HEK293 (cell line): ENCODE data around the gene CFAP46.

Source experiments
- CTCF ChIA-PET: fragments of 350-600 bp; formaldehyde crosslinking; extraction: SDS; loops from one replicate; lab custom pipeline; 2021; ENCODE audit warnings: antibody characterized with exemption; lab: Yijun Ruan, JAX
- POLR2A ChIA-PET: fragments of 300-600 bp; formaldehyde crosslinking; extraction: SDS; loops from one replicate; lab custom pipeline; 2020; ENCODE audit warnings: antibody characterized with exemption, inconsistent platforms; lab: Yijun Ruan, JAX
- H3K27ac ChIP-seq: fragments of 200-500 bp; sonication (Bioruptor generic); 2 replicates; pipeline ENCODE4 v1.5.1; 2014; ENCODE audit warnings: low read depth, low read length, control low read depth, inconsistent platforms; ENCODE audit errors: extremely low read depth
- H3K36me3 ChIP-seq, 2 experiments: fragments of 200-500 bp in 1 of 2; sonication (Bioruptor generic) in 1 of 2; 1 replicate in 1 of 2; 2 replicates in 1 of 2; pipeline ENCODE4 v1.5.1; 2014 to 2017; ENCODE audit warnings: inconsistent platforms in 2 of 2, low read length in 2 of 2; ENCODE audit not compliant: control insufficient read depth in 2 of 2, insufficient read depth in 1 of 2
- H3K4me1 ChIP-seq: fragments of 200-500 bp; sonication (Bioruptor generic); 2 replicates; pipeline ENCODE4 v1.5.1; 2014; ENCODE audit warnings: mild to moderate bottlenecking, low read length, inconsistent platforms; ENCODE audit not compliant: control insufficient read depth, insufficient read depth
- H3K4me3 ChIP-seq: 2 replicates; pipeline ENCODE4 v1.5.1; 2011; ENCODE audit warnings: low read depth, mild to moderate bottlenecking, control low read depth, low read length, moderate library complexity
- H3K9me3 ChIP-seq: fragments of 200-500 bp; sonication (Bioruptor generic); 2 replicates; pipeline ENCODE4 v1.5.1; 2014; ENCODE audit warnings: low read depth, low read length, inconsistent platforms; ENCODE audit not compliant: control insufficient read depth, insufficient read depth
- EGR2 ChIP-seq: fragments of 450-650 bp; formaldehyde crosslinking; IDR thresholded peaks from 2 replicates; pipeline ENCODE4 v1.5.1; 2016; ENCODE audit warnings: low read depth, missing biosample characterization, missing genetic modification characterization
- GLIS2 ChIP-seq: fragments of 450-650 bp; formaldehyde crosslinking; IDR thresholded peaks from 2 replicates; pipeline ENCODE4 v1.5.1; 2016; ENCODE audit warnings: missing biosample characterization, missing genetic modification characterization
- KLF1 ChIP-seq: fragments of 450-650 bp; formaldehyde crosslinking; IDR thresholded peaks from 2 replicates; pipeline ENCODE4 v1.5.1; 2016; ENCODE audit warnings: missing biosample characterization, missing genetic modification characterization
- OVOL3 ChIP-seq: fragments of 450-650 bp; formaldehyde crosslinking; IDR thresholded peaks from 2 replicates; pipeline ENCODE4 v1.5.1; 2016; ENCODE audit warnings: missing biosample characterization, missing genetic modification characterization
- ZBTB20 ChIP-seq: fragments of 450-650 bp; formaldehyde crosslinking; IDR thresholded peaks from 2 replicates; pipeline ENCODE4 v1.5.1; 2016; ENCODE audit warnings: missing biosample characterization, missing genetic modification characterization
- ZFHX2 ChIP-seq: fragments of 450-650 bp; formaldehyde crosslinking; conservative IDR thresholded peaks from 2 replicates; pipeline ENCODE4 v1.5.1; 2016; ENCODE audit warnings: missing biosample characterization, missing genetic modification characterization
- ZFP41 ChIP-seq: fragments of 450-650 bp; formaldehyde crosslinking; IDR thresholded peaks from 2 replicates; pipeline ENCODE4 v1.5.1; 2016; ENCODE audit warnings: missing biosample characterization, missing genetic modification characterization, borderline replicate concordance
- ZIC2 ChIP-seq: fragments of 450-650 bp; formaldehyde crosslinking; IDR thresholded peaks from 2 replicates; pipeline ENCODE4 v1.5.1; 2016; ENCODE audit warnings: missing biosample characterization, missing genetic modification characterization
- ZNF132 ChIP-seq: fragments of 450-650 bp; formaldehyde crosslinking; IDR thresholded peaks from 2 replicates; pipeline ENCODE4 v1.5.1; 2017; ENCODE audit warnings: missing biosample characterization, missing genetic modification characterization, borderline replicate concordance
- ZNF155 ChIP-seq: fragments of 450-650 bp; formaldehyde crosslinking; IDR thresholded peaks from 2 replicates; pipeline ENCODE4 v1.5.1; 2016; ENCODE audit warnings: missing biosample characterization, missing genetic modification characterization
- ZNF16 ChIP-seq: fragments of 450-650 bp; formaldehyde crosslinking; IDR thresholded peaks from 2 replicates; pipeline ENCODE4 v1.5.1; 2016; ENCODE audit warnings: low read depth, missing biosample characterization, missing genetic modification characterization
- ZNF2 ChIP-seq: fragments of 450-650 bp; formaldehyde crosslinking; IDR thresholded peaks from 2 replicates; pipeline ENCODE4 v1.5.1; 2016; ENCODE audit warnings: missing biosample characterization, missing genetic modification characterization
- ZNF202 ChIP-seq: fragments of 450-650 bp; formaldehyde crosslinking; IDR thresholded peaks from 2 replicates; pipeline ENCODE4 v1.5.1; 2016; ENCODE audit warnings: missing biosample characterization, missing genetic modification characterization, borderline replicate concordance
- ZNF211 ChIP-seq: fragments of 450-650 bp; formaldehyde crosslinking; IDR thresholded peaks from 2 replicates; pipeline ENCODE4 v1.5.1; 2016; ENCODE audit warnings: low read depth, missing biosample characterization, missing genetic modification characterization
- ZNF239 ChIP-seq: fragments of 450-650 bp; formaldehyde crosslinking; IDR thresholded peaks from 2 replicates; pipeline ENCODE4 v1.5.1; 2016; ENCODE audit warnings: missing biosample characterization, missing genetic modification characterization
- ZNF266 ChIP-seq: fragments of 450-650 bp; formaldehyde crosslinking; IDR thresholded peaks from 2 replicates; pipeline ENCODE4 v1.5.1; 2016; ENCODE audit warnings: missing biosample characterization, missing genetic modification characterization, low read depth
- ZNF311 ChIP-seq: fragments of 450-650 bp; formaldehyde crosslinking; IDR thresholded peaks from 2 replicates; pipeline ENCODE4 v1.5.1; 2017; ENCODE audit warnings: missing biosample characterization, missing genetic modification characterization, borderline replicate concordance
- ZNF350 ChIP-seq: fragments of 450-650 bp; formaldehyde crosslinking; IDR thresholded peaks from 2 replicates; pipeline ENCODE4 v1.5.0; 2017; ENCODE audit warnings: missing biosample characterization, mild to moderate bottlenecking, missing genetic modification characterization
- ZNF37A ChIP-seq: fragments of 450-650 bp; IDR thresholded peaks from 2 replicates; pipeline ENCODE4 v1.5.1; 2018; ENCODE audit warnings: missing biosample characterization, missing genetic modification characterization
- ZNF501 ChIP-seq: fragments of 450-650 bp; formaldehyde crosslinking; IDR thresholded peaks from 2 replicates; pipeline ENCODE4 v1.5.1; 2016; ENCODE audit warnings: missing biosample characterization, missing genetic modification characterization
- ZNF514 ChIP-seq: fragments of 450-650 bp; formaldehyde crosslinking; IDR thresholded peaks from 2 replicates; pipeline ENCODE4 v1.5.1; 2016; ENCODE audit warnings: missing biosample characterization, missing genetic modification characterization
- ZNF548 ChIP-seq: fragments of 450-650 bp; formaldehyde crosslinking; IDR thresholded peaks from 2 replicates; pipeline ENCODE4 v1.5.1; 2016; ENCODE audit warnings: missing biosample characterization, missing genetic modification characterization
- ZNF560 ChIP-seq: fragments of 450-650 bp; formaldehyde crosslinking; IDR thresholded peaks from 2 replicates; pipeline ENCODE4 v1.5.1; 2017; ENCODE audit warnings: missing biosample characterization, missing genetic modification characterization, borderline replicate concordance
- ZNF600 ChIP-seq: fragments of 450-650 bp; formaldehyde crosslinking; IDR thresholded peaks from 2 replicates; pipeline ENCODE4 v1.5.1; 2016; ENCODE audit warnings: missing biosample characterization, missing genetic modification characterization
- ZNF670 ChIP-seq: fragments of 450-650 bp; formaldehyde crosslinking; IDR thresholded peaks from 2 replicates; pipeline ENCODE4 v1.5.1; 2016; ENCODE audit warnings: missing biosample characterization, missing genetic modification characterization, low read depth
- ZNF830 ChIP-seq: fragments of 450-650 bp; IDR thresholded peaks from 2 replicates; pipeline ENCODE4 v1.5.0; 2018; ENCODE audit warnings: missing biosample characterization, missing genetic modification characterization, low read depth, mild to moderate bottlenecking, moderate library complexity
- ZNF837 ChIP-seq: fragments of 450-650 bp; formaldehyde crosslinking; IDR thresholded peaks from 2 replicates; pipeline ENCODE4 v1.5.1; 2016; ENCODE audit warnings: missing biosample characterization, missing genetic modification characterization
- TF ChIP-seq, protein P1 (sequence below): fragments of 450-650 bp; formaldehyde crosslinking; IDR thresholded peaks from 2 replicates; pipeline ENCODE4 v1.5.1; 2017; ENCODE audit warnings: missing biosample characterization, missing genetic modification characterization
- TF ChIP-seq, protein P2 (sequence below): fragments of 450-650 bp; formaldehyde crosslinking; IDR thresholded peaks from 2 replicates; pipeline ENCODE4 v1.5.1; 2016; ENCODE audit warnings: missing biosample characterization, missing genetic modification characterization
- TF ChIP-seq, protein P3 (sequence below): sonication (generic); formaldehyde crosslinking; IDR thresholded peaks from 2 replicates; pipeline ENCODE4 v1.8.1; 2022; ENCODE audit warnings: mild to moderate bottlenecking, moderate library complexity, missing genetic modification reagents
- TF ChIP-seq, protein P4 (sequence below): fragments of 450-650 bp; formaldehyde crosslinking; IDR thresholded peaks from 2 replicates; pipeline ENCODE4 v1.5.1; 2017; ENCODE audit warnings: missing biosample characterization, missing genetic modification characterization
- TF ChIP-seq, protein P5 (sequence below): fragments of 450-650 bp; formaldehyde crosslinking; IDR thresholded peaks from 2 replicates; pipeline ENCODE4 v1.5.1; 2016; ENCODE audit warnings: missing biosample characterization, missing genetic modification characterization, low read depth

Gene CFAP46

DNA sequence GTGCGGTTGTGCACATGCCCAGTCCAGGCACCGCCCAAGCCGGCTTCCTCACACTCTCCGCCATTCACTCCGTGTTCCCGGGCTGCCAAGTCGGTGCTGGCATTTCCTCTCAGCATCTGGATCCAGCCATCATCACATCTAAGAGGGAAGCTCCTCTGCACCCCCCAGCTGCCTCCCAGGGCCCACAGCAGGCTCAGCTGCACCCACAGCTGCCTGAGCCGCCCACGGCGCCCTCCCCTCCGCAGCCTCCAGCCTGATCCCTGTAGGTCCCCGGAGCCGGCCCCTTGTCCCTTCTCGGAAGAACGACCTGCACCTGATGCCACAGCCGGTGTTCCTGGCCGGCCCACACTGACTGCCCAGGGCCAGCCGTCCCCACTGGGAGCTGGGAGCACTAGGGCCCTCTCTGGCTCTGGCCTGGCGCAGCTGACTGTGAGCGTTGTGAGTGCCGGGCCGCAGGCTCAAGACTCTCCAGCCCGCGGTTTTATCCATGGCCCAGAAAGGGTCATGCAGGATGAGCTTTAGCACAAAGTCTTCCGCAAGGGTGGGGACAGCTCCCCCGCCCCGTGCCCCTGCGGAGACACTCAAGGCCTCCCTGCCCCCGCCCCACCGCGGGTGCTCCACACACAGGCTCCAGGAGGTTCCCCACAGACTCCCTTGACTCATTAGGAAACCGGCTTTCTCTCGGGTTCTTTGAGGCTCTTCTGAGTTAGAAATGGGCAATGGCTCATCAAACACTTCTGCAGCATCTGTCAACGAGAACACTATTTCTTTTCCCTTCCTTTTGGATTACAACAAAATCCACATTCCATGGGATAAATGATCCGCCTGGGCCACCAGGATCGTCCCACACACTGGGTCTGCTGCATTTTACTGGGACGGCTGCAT is 31.2 kb downstream of the CFAP46 start:
- no peaks in the 10 kb centered on the region for H3K9me3 ChIP-seq
- H3K4me3 ChIP-seq: no peak overlapping the region
- H3K4me1 ChIP-seq: no peaks in the 10 kb centered on the region
- no peak overlapping the region for H3K27ac ChIP-seq
- ChIA-PET POLR2A (no interaction called here), CTCF (interaction anchor here (1.0 kb wide), 1 partner anchor 9 kb away, joined by 3 read pairs; no protein-coding TSS in a partner anchor)
- H3K36me3 ChIP-seq: no peaks in the 10 kb centered on the region
- TF ChIP-seq, protein P1, sequence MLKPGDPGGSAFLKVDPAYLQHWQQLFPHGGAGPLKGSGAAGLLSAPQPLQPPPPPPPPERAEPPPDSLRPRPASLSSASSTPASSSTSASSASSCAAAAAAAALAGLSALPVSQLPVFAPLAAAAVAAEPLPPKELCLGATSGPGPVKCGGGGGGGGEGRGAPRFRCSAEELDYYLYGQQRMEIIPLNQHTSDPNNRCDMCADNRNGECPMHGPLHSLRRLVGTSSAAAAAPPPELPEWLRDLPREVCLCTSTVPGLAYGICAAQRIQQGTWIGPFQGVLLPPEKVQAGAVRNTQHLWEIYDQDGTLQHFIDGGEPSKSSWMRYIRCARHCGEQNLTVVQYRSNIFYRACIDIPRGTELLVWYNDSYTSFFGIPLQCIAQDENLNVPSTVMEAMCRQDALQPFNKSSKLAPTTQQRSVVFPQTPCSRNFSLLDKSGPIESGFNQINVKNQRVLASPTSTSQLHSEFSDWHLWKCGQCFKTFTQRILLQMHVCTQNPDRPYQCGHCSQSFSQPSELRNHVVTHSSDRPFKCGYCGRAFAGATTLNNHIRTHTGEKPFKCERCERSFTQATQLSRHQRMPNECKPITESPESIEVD (tag by site-specific recombination): no peak
- TF ChIP-seq ZFP41 (tag by site-specific recombination): no peak
- TF ChIP-seq OVOL3 (tag by site-specific recombination): no peak
- no peak for TF ChIP-seq ZNF202 (tag by site-specific recombination)
- no peak for TF ChIP-seq GLIS2 (tag by site-specific recombination)
- TF ChIP-seq ZNF670 (tag by site-specific recombination): no peak
- TF ChIP-seq ZNF830 (tag by site-specific recombination): no peak
- TF ChIP-seq ZIC2 (tag by site-specific recombination): peak; percentile 38
- TF ChIP-seq, protein P2, sequence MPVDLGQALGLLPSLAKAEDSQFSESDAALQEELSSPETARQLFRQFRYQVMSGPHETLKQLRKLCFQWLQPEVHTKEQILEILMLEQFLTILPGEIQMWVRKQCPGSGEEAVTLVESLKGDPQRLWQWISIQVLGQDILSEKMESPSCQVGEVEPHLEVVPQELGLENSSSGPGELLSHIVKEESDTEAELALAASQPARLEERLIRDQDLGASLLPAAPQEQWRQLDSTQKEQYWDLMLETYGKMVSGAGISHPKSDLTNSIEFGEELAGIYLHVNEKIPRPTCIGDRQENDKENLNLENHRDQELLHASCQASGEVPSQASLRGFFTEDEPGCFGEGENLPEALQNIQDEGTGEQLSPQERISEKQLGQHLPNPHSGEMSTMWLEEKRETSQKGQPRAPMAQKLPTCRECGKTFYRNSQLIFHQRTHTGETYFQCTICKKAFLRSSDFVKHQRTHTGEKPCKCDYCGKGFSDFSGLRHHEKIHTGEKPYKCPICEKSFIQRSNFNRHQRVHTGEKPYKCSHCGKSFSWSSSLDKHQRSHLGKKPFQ: no peak
- TF ChIP-seq ZNF600: no peak
- TF ChIP-seq EGR2 (tag by site-specific recombination): peak; percentile 87; the same call in 1 of the 2 replicates
- no peak for TF ChIP-seq ZNF2 (tag by site-specific recombination)
- TF ChIP-seq ZNF548 (tag by site-specific recombination): no peak
- TF ChIP-seq ZNF311 (tag by site-specific recombination): no peak
- TF ChIP-seq, protein P3, sequence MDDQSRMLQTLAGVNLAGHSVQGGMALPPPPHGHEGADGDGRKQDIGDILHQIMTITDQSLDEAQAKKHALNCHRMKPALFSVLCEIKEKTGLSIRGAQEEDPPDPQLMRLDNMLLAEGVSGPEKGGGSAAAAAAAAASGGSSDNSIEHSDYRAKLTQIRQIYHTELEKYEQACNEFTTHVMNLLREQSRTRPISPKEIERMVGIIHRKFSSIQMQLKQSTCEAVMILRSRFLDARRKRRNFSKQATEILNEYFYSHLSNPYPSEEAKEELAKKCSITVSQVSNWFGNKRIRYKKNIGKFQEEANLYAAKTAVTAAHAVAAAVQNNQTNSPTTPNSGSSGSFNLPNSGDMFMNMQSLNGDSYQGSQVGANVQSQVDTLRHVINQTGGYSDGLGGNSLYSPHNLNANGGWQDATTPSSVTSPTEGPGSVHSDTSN: no peak
- no peak for TF ChIP-seq ZNF16 (tag by site-specific recombination)
- no peak for TF ChIP-seq ZNF266 (tag by site-specific recombination)
- TF ChIP-seq ZNF837 (tag by site-specific recombination): no peak
- TF ChIP-seq ZNF132 (tag by site-specific recombination): no peak
- no peak for TF ChIP-seq ZBTB20
- TF ChIP-seq ZFHX2 (tag by site-specific recombination): peak; percentile 24
- TF ChIP-seq ZNF239 (tag by site-specific recombination): no peak
- TF ChIP-seq ZNF560 (tag by site-specific recombination): no peak
- no peak for TF ChIP-seq ZNF211 (tag by site-specific recombination)
- TF ChIP-seq ZNF514 (tag by site-specific recombination): no peak
- TF ChIP-seq ZNF350 (tag by site-specific recombination): no peak
- TF ChIP-seq ZNF501 (tag by site-specific recombination): no peak
- TF ChIP-seq, protein P4, sequence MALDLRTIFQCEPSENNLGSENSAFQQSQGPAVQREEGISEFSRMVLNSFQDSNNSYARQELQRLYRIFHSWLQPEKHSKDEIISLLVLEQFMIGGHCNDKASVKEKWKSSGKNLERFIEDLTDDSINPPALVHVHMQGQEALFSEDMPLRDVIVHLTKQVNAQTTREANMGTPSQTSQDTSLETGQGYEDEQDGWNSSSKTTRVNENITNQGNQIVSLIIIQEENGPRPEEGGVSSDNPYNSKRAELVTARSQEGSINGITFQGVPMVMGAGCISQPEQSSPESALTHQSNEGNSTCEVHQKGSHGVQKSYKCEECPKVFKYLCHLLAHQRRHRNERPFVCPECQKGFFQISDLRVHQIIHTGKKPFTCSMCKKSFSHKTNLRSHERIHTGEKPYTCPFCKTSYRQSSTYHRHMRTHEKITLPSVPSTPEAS (tag by site-specific recombination): no peak
- 0 out of 2 replicates have a peak, but pooled peaks have one; percentile 21 for TF ChIP-seq KLF1
- TF ChIP-seq, protein P5, sequence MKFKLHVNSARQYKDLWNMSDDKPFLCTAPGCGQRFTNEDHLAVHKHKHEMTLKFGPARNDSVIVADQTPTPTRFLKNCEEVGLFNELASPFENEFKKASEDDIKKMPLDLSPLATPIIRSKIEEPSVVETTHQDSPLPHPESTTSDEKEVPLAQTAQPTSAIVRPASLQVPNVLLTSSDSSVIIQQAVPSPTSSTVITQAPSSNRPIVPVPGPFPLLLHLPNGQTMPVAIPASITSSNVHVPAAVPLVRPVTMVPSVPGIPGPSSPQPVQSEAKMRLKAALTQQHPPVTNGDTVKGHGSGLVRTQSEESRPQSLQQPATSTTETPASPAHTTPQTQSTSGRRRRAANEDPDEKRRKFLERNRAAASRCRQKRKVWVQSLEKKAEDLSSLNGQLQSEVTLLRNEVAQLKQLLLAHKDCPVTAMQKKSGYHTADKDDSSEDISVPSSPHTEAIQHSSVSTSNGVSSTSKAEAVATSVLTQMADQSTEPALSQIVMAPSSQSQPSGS (tag by site-specific recombination): no peak
- no peak for TF ChIP-seq ZNF155 (tag by site-specific recombination)
- TF ChIP-seq ZNF37A (tag by site-specific recombination): no peak
